Midbrain (tissue), 1 donor: ENCODE measurements around the gene SPATA31D1.

Experiments used
- DNase-seq: peaks from one replicate; lab custom pipeline; 2025; lab: John Stamatoyannopoulos, UW

The SPATA31D1 gene

GRCh38 chr9:82022121-82022520 lies 33.5 kb downstream of the SPATA31D1 start:
- DNase-seq: no peak

GRCh38 chr9:82024908-82025307 lies 36.3 kb downstream of the SPATA31D1 start:
- no peak for DNase-seq

- DNase-seq: peak; percentile 5
These were observed 43.1 kb downstream of the SPATA31D1 start for GRCh38 chr9:82031538-82032280.

- DNase-seq: no peak
These were observed 46.6 kb downstream of the SPATA31D1 start for GRCh38 chr9:82034956-82035731.

GRCh38 chr9:82036086-82036485 lies 47.5 kb downstream of the SPATA31D1 start:
- DNase-seq: no peak

GRCh38 chr9:82037126-82037525 lies 48.6 kb downstream of the SPATA31D1 start:
- no peak for DNase-seq

GRCh38 chr9:82038897-82039296 lies 50.3 kb downstream of the SPATA31D1 start:
- no peak for DNase-seq
